GM21528 (cell line): ENCODE measurements around the gene IL16.

Experiments
- ATAC-seq: cut with Tn5 transposase; IDR thresholded peaks from one replicate; pipeline ENCODE4 v1.9.1; 2021; ENCODE audit warnings: mild to moderate bottlenecking, moderate library complexity; ENCODE audit not compliant: unreplicated experiment, low FRiP score

The IL16 gene

DNA sequence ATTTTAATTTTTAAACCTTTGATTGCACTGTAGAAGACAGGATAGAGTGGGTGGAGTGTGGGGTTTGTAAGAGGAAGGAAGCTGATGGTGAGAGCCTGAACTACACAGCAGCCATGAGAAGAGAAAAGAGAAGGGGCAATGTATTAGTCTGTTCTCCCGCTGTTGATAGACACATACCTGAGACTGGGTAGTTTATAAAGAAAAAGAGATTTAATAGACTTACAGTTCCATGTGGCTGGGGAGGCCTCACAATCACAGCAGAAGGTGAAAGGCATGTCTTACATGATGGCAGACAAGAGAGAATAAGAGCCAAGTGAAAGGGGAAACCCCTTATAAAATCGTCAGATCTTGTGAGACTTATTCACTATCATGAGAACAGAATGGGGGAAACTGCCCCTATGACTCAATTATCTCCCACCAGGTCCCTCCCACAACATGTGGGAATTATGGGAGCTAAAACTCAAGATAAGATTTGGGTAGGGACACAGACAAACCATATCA lies 90.0 kb downstream of the IL16 start:
- no peak for ATAC-seq

DNA sequence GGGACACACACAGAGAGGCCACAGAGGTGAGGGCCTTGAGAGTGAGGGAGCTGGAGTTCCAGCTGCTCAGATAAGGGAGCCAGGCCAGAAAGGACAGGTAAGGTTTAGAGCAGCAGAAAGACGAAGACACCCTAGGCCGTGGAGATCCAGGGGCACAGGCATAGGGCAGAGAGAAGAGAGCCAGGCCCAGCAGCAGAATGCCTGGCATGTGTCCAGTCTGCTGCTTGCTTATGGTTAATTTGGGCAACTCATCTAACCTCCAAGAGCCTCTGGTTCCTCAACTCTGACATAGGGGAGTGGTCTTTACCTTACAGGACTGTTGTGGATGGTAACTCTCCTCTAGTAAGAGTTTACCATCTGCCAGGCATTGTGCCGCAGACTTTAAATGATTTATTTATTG lies 91.4 kb downstream of the IL16 start:
- ATAC-seq, result no peak

DNA sequence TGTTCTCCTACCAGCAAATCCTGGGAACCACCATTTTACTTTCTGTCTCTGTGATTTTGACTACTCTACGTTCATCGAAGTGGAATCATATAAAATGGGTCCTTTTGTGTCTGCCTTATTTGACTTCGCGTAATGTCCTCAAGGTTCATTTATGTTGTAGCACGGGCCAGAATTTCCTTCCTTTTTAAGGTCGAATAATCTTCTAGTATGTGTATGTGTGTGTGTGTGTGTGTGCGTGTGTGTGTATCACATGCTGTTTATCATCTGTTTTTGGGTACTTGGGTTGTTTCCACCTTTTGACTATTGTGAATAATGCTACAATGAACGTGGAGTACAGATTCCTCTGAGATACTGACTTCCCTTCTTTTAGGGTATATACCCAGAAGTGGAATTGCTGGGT lies 91.9 kb downstream of the IL16 start:
- ATAC-seq, result no peak

GRCh38 chr15:81289910-81290309 lies 93.2 kb downstream of the IL16 start:
- no peak for ATAC-seq

GRCh38 chr15:81291916-81292522 lies 95.3 kb downstream of the IL16 start:
- ATAC-seq, result peak; percentile 0

GRCh38 chr15:81292523-81293001 lies 95.9 kb downstream of the IL16 start:
- ATAC-seq, result peak; percentile 27

- ATAC-seq, result peak; percentile 69
Measured at GRCh38 chr15:81293728-81294515, 97.2 kb downstream of the IL16 start.

DNA sequence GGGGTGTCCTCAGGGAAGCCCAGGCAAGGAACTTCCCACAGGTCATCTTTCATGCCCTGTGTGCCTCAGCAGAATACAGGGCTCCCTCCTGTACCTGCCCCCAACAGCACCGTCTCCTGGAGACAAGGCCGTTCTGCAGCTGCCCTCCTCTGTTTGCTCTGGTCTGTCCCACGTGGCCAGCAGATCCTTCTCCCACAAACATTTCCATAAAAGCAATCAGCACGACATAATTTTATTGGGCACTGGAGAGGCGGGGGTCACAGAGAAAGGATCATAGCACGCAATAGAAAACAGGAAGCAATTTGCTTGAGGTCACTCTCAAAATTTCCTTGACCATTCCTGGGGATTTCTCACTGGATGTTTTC lies 97.8 kb downstream of the IL16 start:
- no peak for ATAC-seq

DNA sequence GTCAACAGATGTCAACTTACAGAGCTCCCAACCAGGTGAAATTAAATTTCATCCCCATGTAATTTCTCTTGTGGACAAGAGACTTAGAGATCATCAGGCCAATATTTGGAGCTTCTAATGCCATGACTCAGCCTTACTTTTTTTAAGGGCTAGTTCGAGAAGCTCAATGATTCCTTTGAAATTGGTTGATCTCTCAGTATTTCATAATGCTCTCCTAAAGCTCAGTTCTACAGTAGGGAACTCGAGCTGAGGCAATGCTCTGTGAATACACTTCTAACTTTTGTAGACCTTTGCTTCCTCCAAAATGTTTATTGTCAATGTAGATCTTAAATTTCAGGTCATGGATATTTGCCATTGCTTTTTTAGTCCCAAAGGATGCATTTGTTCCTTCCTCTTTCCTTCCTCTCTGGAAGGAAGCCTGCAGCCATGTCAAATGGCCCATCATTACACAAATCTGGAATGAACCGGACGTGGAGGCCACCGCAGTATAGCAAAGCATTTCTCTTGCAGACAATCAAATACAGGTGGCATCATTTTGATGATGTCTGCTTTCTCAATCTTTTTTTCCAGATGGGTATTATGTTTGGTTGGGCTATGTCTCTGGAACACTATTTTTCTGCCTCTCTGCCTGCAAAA lies 98.9 kb downstream of the IL16 start:
- ATAC-seq, result no peak

DNA sequence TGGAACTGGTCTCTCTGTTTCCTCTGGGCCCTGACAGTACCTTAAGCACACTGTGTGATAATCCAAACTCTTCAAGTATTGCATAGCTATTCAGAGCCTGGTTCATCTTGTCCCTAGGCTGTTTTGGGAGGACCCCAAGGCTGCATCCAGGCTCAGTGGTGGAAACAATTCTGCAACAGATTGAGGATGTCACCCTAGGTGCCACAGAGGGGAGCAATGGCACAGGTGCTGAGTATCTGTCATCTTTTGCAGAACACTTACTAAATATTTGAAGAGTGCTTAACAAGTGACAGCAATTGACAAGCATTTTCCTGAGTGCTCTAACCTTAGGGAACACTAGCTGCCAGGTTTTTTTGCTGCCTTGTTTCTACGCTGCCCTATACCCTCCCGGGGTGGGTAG lies 99.5 kb downstream of the IL16 start:
- no peak for ATAC-seq

DNA sequence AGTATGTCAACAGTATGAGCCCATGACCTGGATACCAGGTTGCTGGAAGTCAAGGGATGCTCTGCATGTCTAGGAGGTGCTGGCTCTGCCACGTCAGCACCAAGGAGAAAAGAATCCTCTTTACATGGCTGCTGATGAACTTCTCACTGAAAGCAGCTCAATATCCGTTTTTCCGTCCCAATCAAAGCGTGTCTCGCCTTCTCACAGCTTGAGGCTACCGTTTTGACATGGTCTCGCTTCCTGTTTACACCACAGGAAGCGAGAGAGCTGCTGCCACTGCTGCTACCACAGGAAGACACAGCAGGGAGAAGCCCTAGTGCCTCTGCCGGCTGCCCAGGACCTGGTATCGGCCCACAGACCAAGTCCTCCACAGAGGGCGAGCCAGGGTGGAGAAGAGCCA lies 100.0 kb downstream of the IL16 start:
- ATAC-seq, result peak; percentile 47

DNA sequence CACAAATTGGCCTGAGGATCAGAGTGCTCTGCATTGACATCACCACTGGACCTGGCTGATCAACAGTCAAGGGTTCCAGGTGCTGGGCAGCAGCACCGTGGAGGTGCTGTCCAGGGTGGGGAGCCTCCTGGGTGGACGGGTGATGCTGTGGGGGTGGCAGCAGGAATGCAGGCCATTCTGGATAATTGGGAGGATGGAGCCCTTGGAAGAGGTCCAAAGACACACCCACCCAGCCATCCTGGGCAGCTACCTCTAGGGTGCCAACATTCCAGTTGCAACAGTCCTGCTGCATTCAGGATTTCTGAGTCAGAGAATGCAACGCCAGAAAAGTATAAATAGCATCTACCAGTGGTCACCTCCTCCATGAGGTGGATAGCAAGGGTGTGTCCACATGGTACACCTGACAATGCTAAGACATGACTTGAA lies 100.5 kb downstream of the IL16 start:
- ATAC-seq, result no peak

GRCh38 chr15:81297603-81298575 lies 101.2 kb downstream of the IL16 start:
- ATAC-seq, result no peak

- no peak for ATAC-seq
Measured at GRCh38 chr15:81298611-81299010, 101.9 kb downstream of the IL16 start.

DNA sequence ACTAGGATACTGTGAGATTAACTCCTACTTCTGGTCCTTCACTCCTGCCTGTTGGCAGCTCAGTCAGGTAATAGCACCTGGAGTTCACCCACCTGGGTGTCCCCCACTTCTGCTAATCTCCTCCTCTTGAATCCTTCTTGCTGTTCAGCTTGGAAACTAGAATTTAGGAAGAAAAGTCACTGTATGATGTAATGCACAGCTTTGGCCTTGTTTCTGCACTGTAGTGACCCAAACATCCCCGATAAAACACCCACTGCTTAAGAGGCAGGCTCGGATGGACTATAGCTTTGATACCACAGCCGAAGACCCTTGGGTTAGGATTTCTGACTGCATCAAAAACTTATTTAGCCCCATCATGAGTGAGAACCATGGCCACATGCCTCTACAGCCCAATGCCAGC lies 102.5 kb downstream of the IL16 start:
- no peak for ATAC-seq

DNA sequence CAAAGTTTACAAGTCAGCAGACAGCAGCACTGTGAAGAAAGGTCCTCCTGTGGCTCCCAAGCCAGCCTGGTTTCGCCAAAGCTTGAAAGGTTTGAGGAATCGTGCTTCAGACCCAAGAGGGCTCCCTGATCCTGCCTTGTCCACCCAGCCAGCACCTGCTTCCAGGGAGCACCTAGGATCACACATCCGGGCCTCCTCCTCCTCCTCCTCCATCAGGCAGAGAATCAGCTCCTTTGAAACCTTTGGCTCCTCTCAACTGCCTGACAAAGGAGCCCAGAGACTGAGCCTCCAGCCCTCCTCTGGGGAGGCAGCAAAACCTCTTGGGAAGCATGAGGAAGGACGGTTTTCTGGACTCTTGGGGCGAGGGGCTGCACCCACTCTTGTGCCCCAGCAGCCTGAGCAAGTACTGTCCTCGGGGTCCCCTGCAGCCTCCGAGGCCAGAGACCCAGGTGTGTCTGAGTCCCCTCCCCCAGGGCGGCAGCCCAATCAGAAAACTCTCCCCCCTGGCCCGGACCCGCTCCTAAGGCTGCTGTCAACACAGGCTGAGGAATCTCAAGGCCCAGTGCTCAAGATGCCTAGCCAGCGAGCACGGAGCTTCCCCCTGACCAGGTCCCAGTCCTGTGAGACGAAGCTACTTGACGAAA lies 103.1 kb downstream of the IL16 start:
- ATAC-seq, result no peak

GRCh38 chr15:81301385-81301784 lies 104.7 kb downstream of the IL16 start:
- peak; percentile 10 for ATAC-seq

DNA sequence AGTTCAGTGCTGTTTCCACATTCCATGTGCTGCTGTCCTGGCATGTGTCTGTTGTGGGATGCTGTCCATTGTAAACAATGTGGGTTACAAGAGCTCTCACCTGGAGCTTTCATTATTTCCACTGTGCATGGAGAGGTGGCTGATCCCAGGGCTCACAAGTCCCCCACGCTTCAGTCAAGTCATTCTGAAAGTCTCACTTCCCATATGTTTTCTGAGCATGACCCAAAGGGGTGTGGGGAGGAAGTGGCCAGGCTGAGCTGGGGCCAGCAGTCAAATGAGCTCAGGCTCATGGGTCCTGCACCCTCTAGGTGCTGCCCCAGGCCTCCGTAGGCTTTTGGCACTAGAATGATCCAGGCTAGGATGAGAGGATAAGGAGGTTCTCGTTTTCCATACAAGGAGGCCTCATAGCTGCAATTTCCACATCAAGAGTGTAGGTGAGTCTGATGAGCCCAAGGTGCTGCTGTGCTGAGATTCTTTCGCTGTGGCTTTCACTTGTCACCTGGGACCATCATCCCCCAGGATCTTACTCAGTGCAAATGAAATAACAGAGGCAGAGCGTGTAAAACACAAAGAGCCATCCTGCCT lies 105.2 kb downstream of the IL16 start:
- peak; percentile 84 for ATAC-seq

- no peak for ATAC-seq
Measured at GRCh38 chr15:81302701-81303109, 106.0 kb downstream of the IL16 start.
